Activated T-helper 1 cell treated with anti-CD3 and anti-CD28 coated beads, Interleukin-12 subunit alpha, Interleukin-12 subunit beta, Interleukin-2, Interleukin-4 antibody, amounts not matched to agents 30 ng/mL and 10 ng/mL and 1 ng/mL, durations not matched to agents 14 hours and 24 hours and 36 hours (primary cell): ENCODE data around the gene CPLX1. TPM values are rescaled to one million over a fixed set of nuclear protein-coding genes. Genes with fewer than 3 reads are reported as not detected.

Source experiments
- DNase-seq: peaks from one replicate; pipeline ENCODE4 v3.0.0; 2021; ENCODE audit warnings: low spot score
- H3K27ac Mint-ChIP-seq: one replicate; pipeline ENCODE4 v1.8.0; 2021; ENCODE audit warnings: mild to moderate bottlenecking, mixed read lengths
- H3K27me3 Mint-ChIP-seq: one replicate; pipeline ENCODE4 v1.8.0; 2022; ENCODE audit warnings: mild to moderate bottlenecking, moderate library complexity, mixed read lengths; ENCODE audit not compliant: insufficient read depth
- H3K36me3 Mint-ChIP-seq: one replicate; pipeline ENCODE4 v1.8.0; 2021; ENCODE audit warnings: low read depth, mixed read lengths
- H3K4me1 Mint-ChIP-seq: one replicate; pipeline ENCODE4 v1.8.0; 2021; ENCODE audit warnings: low read depth, mixed read lengths
- H3K4me3 Mint-ChIP-seq: one replicate; pipeline ENCODE4 v1.8.0; 2021; ENCODE audit warnings: mild to moderate bottlenecking, moderate library complexity, mixed read lengths
- H3K9me3 Mint-ChIP-seq: one replicate; pipeline ENCODE4 v1.8.0; 2021; ENCODE audit warnings: mixed read lengths
- intact Hi-C: fragments of 100-400 bp; cut with micrococcal nuclease; formaldehyde crosslinking; loops from one replicate; pipeline ENCODE4 v1.15.1; 2024
- total RNA-seq: library from RNA; stranded (reverse); gene quantifications from 2 replicates; pipeline ENCODE4 v1.2.3, GENCODE V29; 2022

Gene CPLX1
- total RNA-seq, 1 donor from 2014 or later, result 1.3 TPM

GRCh38 chr4:865121-865465 lies 39.2 kb upstream of the CPLX1 start:
- no peak for DNase-seq
- intact Hi-C loops, result no loop called here
- H3K4me3 Mint-ChIP-seq, result no peak overlapping the region
- no peaks in the 10 kb centered on the region for H3K27me3 Mint-ChIP-seq
- H3K9me3 Mint-ChIP-seq, result no peaks in the 10 kb centered on the region
- H3K27ac Mint-ChIP-seq, result no peak overlapping the region
- peaks cover 41% of the 10 kb centered on the region for H3K36me3 Mint-ChIP-seq
- no peaks in the 10 kb centered on the region for H3K4me1 Mint-ChIP-seq

- H3K36me3 Mint-ChIP-seq, result peaks cover 42% of the 10 kb centered on the region
- intact Hi-C loops, result no loop called here
- H3K27me3 Mint-ChIP-seq, result no peaks in the 10 kb centered on the region
- H3K4me3 Mint-ChIP-seq, result no peak overlapping the region
- H3K4me1 Mint-ChIP-seq, result no peaks in the 10 kb centered on the region
- DNase-seq, result no peak
- no peak overlapping the region for H3K27ac Mint-ChIP-seq
- H3K9me3 Mint-ChIP-seq, result no peaks in the 10 kb centered on the region
These were observed 38.7 kb upstream of the CPLX1 start for GRCh38 chr4:864456-865120.

GRCh38 chr4:860561-860960 lies 34.6 kb upstream of the CPLX1 start:
- intact Hi-C loops, result no loop called here
- no peaks in the 10 kb centered on the region for H3K27me3 Mint-ChIP-seq
- no peak overlapping the region for H3K27ac Mint-ChIP-seq

GRCh38 chr4:859496-859895 lies 33.6 kb upstream of the CPLX1 start:
- Mint-ChIP-seq H3K27me3 (no peaks in the 10 kb centered on the region), H3K36me3 (peaks cover 69% of the 10 kb centered on the region), H3K27ac (no peak overlapping the region), H3K9me3 (peaks cover 22% of the 10 kb centered on the region), H3K4me3 (no peak overlapping the region), H3K4me1 (no peaks in the 10 kb centered on the region)
- DNase-seq, result no peak
- intact Hi-C loops, result no loop called here

More at GRCh38 chr4:860561-860960, 34.6 kb upstream of the CPLX1 start:
- Mint-ChIP-seq H3K4me3 (no peak overlapping the region), H3K9me3 (peaks cover 22% of the 10 kb centered on the region), H3K36me3 (peaks cover 66% of the 10 kb centered on the region), H3K4me1 (no peaks in the 10 kb centered on the region)
- no peak for DNase-seq

GRCh38 chr4:858831-859451 lies 33.0 kb upstream of the CPLX1 start:
- intact Hi-C loops, result no loop called here
- Mint-ChIP-seq H3K36me3 (peaks cover 75% of the 10 kb centered on the region), H3K4me3 (no peak overlapping the region)

GRCh38 chr4:858041-858481 lies 32.1 kb upstream of the CPLX1 start:
- Mint-ChIP-seq H3K9me3 (peaks cover 22% of the 10 kb centered on the region), H3K4me3 (no peak overlapping the region), H3K36me3 (peaks cover 72% of the 10 kb centered on the region), H3K27ac (no peak overlapping the region), H3K4me1 (no peaks in the 10 kb centered on the region), H3K27me3 (no peaks in the 10 kb centered on the region)
- intact Hi-C loops, result no loop called here
- no peak for DNase-seq

More at GRCh38 chr4:858831-859451, 33.0 kb upstream of the CPLX1 start:
- no peak overlapping the region for H3K27ac Mint-ChIP-seq
- peaks cover 22% of the 10 kb centered on the region for H3K9me3 Mint-ChIP-seq
- no peaks in the 10 kb centered on the region for H3K4me1 Mint-ChIP-seq
- DNase-seq, result no peak
- H3K27me3 Mint-ChIP-seq, result no peaks in the 10 kb centered on the region

- H3K4me1 Mint-ChIP-seq, result no peaks in the 10 kb centered on the region
- DNase-seq, result no peak
- intact Hi-C loops, result no loop called here
- H3K27ac Mint-ChIP-seq, result no peak overlapping the region
- H3K27me3 Mint-ChIP-seq, result no peaks in the 10 kb centered on the region
- H3K36me3 Mint-ChIP-seq, result peaks cover 67% of the 10 kb centered on the region
- no peak overlapping the region for H3K4me3 Mint-ChIP-seq
- H3K9me3 Mint-ChIP-seq, result peaks cover 22% of the 10 kb centered on the region
These were observed 31.5 kb upstream of the CPLX1 start for GRCh38 chr4:857461-857860.

- Mint-ChIP-seq H3K4me3 (no peak overlapping the region), H3K27me3 (no peaks in the 10 kb centered on the region), H3K9me3 (peaks cover 22% of the 10 kb centered on the region), H3K36me3 (peaks cover 59% of the 10 kb centered on the region), H3K4me1 (no peaks in the 10 kb centered on the region), H3K27ac (peak overlapping the region; percentile 79)
- intact Hi-C loops, result no loop called here
- no peak for DNase-seq
These were observed 30.4 kb upstream of the CPLX1 start for GRCh38 chr4:856225-856901.

- Mint-ChIP-seq H3K4me3 (no peak overlapping the region), H3K27ac (peak overlapping the region; percentile 79), H3K4me1 (no peaks in the 10 kb centered on the region), H3K9me3 (peaks cover 22% of the 10 kb centered on the region), H3K27me3 (no peaks in the 10 kb centered on the region), H3K36me3 (peaks cover 60% of the 10 kb centered on the region)
- DNase-seq, result no peak
- intact Hi-C loops, result no loop called here
These were observed 29.9 kb upstream of the CPLX1 start for GRCh38 chr4:855880-856224.

GRCh38 chr4:854356-854755 lies 28.4 kb upstream of the CPLX1 start:
- no peak for DNase-seq
- Mint-ChIP-seq H3K27ac (no peak overlapping the region), H3K36me3 (peaks cover 51% of the 10 kb centered on the region), H3K4me1 (no peaks in the 10 kb centered on the region), H3K27me3 (no peaks in the 10 kb centered on the region), H3K4me3 (no peak overlapping the region), H3K9me3 (peaks cover 22% of the 10 kb centered on the region)
- intact Hi-C loops, result no loop called here

GRCh38 chr4:853416-853781 lies 27.5 kb upstream of the CPLX1 start:
- no peak for DNase-seq
- Mint-ChIP-seq H3K9me3 (peaks cover 20% of the 10 kb centered on the region), H3K27me3 (no peaks in the 10 kb centered on the region), H3K4me3 (no peak overlapping the region), H3K27ac (no peak overlapping the region), H3K4me1 (no peaks in the 10 kb centered on the region), H3K36me3 (peaks cover 48% of the 10 kb centered on the region)
- intact Hi-C loops, result no loop called here

GRCh38 chr4:851701-852430 lies 25.9 kb upstream of the CPLX1 start:
- Mint-ChIP-seq H3K9me3 (peaks cover 8% of the 10 kb centered on the region), H3K36me3 (peaks cover 36% of the 10 kb centered on the region), H3K27me3 (no peaks in the 10 kb centered on the region), H3K4me3 (no peak overlapping the region), H3K4me1 (no peaks in the 10 kb centered on the region), H3K27ac (no peak overlapping the region)
- DNase-seq, result no peak
- intact Hi-C loops, result no loop called here
